ENCODE data around the gene CACNA1B. TPM values are rescaled to one million over a fixed set of nuclear protein-coding genes. Genes with fewer than 3 reads are reported as not detected.
A peak's percentile ranks its signal among the peaks of the same experiment; 100 is the strongest.

CACNA1B gene
- total and polyA plus RNA-seq, 2 of the 13 experiments (the other 11 are each of a cell fraction or from before 2014, with no cell fraction given) = under 0.01 to 0.04 TPM

- TF ChIP-seq, protein P1, sequence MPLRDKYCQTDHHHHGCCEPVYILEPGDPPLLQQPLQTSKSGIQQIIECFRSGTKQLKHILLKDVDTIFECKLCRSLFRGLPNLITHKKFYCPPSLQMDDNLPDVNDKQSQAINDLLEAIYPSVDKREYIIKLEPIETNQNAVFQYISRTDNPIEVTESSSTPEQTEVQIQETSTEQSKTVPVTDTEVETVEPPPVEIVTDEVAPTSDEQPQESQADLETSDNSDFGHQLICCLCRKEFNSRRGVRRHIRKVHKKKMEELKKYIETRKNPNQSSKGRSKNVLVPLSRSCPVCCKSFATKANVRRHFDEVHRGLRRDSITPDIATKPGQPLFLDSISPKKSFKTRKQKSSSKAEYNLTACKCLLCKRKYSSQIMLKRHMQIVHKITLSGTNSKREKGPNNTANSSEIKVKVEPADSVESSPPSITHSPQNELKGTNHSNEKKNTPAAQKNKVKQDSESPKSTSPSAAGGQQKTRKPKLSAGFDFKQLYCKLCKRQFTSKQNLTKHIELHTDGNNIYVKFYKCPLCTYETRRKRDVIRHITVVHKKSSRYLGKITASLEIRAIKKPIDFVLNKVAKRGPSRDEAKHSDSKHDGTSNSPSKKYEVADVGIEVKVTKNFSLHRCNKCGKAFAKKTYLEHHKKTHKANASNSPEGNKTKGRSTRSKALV (CRISPR knock-in tag; IDR thresholded peaks at IDR 0.05) = no peak
- TF ChIP-seq FOXK2 (IDR thresholded peaks at IDR 0.05) (no peak), HNF4A (CRISPR knock-in tag; IDR thresholded peaks at IDR 0.05) (peak; percentile 41; the same call in 1 of the 2 replicates), NR2F6 (IDR thresholded peaks at IDR 0.05) (peak; percentile 28; the same call in 1 of the 2 replicates), NR2F6 (CRISPR knock-in tag; IDR thresholded peaks at IDR 0.05) (no peak)
- TF ChIP-seq, protein P2, sequence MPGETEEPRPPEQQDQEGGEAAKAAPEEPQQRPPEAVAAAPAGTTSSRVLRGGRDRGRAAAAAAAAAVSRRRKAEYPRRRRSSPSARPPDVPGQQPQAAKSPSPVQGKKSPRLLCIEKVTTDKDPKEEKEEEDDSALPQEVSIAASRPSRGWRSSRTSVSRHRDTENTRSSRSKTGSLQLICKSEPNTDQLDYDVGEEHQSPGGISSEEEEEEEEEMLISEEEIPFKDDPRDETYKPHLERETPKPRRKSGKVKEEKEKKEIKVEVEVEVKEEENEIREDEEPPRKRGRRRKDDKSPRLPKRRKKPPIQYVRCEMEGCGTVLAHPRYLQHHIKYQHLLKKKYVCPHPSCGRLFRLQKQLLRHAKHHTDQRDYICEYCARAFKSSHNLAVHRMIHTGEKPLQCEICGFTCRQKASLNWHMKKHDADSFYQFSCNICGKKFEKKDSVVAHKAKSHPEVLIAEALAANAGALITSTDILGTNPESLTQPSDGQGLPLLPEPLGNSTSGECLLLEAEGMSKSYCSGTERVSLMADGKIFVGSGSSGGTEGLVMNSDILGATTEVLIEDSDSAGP (CRISPR knock-in tag; IDR thresholded peaks at IDR 0.05; ENCODE audit: borderline replicate concordance) = 0 out of 2 replicates have a peak, but pooled peaks have one; percentile 31
- TF ChIP-seq, protein P3, sequence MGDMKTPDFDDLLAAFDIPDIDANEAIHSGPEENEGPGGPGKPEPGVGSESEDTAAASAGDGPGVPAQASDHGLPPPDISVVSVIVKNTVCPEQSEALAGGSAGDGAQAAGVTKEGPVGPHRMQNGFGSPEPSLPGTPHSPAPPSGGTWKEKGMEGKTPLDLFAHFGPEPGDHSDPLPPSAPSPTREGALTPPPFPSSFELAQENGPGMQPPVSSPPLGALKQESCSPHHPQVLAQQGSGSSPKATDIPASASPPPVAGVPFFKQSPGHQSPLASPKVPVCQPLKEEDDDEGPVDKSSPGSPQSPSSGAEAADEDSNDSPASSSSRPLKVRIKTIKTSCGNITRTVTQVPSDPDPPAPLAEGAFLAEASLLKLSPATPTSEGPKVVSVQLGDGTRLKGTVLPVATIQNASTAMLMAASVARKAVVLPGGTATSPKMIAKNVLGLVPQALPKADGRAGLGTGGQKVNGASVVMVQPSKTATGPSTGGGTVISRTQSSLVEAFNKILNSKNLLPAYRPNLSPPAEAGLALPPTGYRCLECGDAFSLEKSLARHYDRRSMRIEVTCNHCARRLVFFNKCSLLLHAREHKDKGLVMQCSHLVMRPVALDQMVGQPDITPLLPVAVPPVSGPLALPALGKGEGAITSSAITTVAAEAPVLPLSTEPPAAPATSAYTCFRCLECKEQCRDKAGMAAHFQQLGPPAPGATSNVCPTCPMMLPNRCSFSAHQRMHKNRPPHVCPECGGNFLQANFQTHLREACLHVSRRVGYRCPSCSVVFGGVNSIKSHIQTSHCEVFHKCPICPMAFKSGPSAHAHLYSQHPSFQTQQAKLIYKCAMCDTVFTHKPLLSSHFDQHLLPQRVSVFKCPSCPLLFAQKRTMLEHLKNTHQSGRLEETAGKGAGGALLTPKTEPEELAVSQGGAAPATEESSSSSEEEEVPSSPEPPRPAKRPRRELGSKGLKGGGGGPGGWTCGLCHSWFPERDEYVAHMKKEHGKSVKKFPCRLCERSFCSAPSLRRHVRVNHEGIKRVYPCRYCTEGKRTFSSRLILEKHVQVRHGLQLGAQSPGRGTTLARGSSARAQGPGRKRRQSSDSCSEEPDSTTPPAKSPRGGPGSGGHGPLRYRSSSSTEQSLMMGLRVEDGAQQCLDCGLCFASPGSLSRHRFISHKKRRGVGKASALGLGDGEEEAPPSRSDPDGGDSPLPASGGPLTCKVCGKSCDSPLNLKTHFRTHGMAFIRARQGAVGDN (CRISPR knock-in tag; IDR thresholded peaks at IDR 0.05) = peak; percentile 23; the same call in 1 of the 2 replicates
- ChIA-PET POLR2A (no interaction called here), CTCF (ENCODE audit: low intra/inter-chr PET ratio, low total read pairs) (no interaction called here)
- peaks cover 0 to 9% of the 10 kb centered on the region in 2 experiments; a peak in 1 of 5 replicates for H3K27me3 ChIP-seq (ENCODE audit: control insufficient read depth in 1 of 2, insufficient read depth in 2 of 2, low read length in 2 of 2)
- no peaks in the 10 kb centered on the region for H3K79me2 ChIP-seq (ENCODE audit: insufficient read depth, low read length)
- no peaks in the 10 kb centered on the region for H3K9me3 ChIP-seq (ENCODE audit: low read length)
- no peak for FAIRE-seq
- no peak overlapping the region for H3K4me2 ChIP-seq (ENCODE audit: low read depth, low read length)
- H3K9ac ChIP-seq (ENCODE audit: insufficient read depth, low read depth, low read length) = no peak overlapping the region
- no peaks in the 10 kb centered on the region for H3K36me3 ChIP-seq (replicated peaks in 1 of 2; ENCODE audit: control insufficient read depth in 1 of 2, insufficient read depth in 2 of 2, low read length in 2 of 2)
- no TSS peak for BruUV-seq (replicated peaks)
- in situ Hi-C loops (cut with HindIII; ENCODE audit: extremely low pct_ligation_motif_present, low pct_unique_long_range_greater_than_20kb) (no loop called here), intact Hi-C loops (cut with micrococcal nuclease; ENCODE audit: unreplicated experiment) (no loop called here)
- no peak overlapping the region for H3K27ac ChIP-seq (ENCODE audit: extremely low read length, insufficient read depth, low read length)
- no peak overlapping the region for H3K4me3 ChIP-seq (replicated peaks in 1 of 3; ENCODE audit: insufficient read depth in 1 of 3, low read depth in 2 of 3, low read length in 3 of 3)
- H4K20me1 ChIP-seq (ENCODE audit: insufficient read depth, low read length) = no peaks in the 10 kb centered on the region
- DNase-seq (ENCODE audit: low spot score) = no peak
- no peaks in the 10 kb centered on the region for H3K4me1 ChIP-seq (ENCODE audit: insufficient read depth, low read length)
- no peak overlapping the region for H2AFZ ChIP-seq (ENCODE audit: low read length)
- WGBS (ENCODE audit: low lambda C conversion rate) = 27% methylated on average over 5 of the region's 7 CpGs
- ATAC-seq = peak; percentile 40; the same call in 2 of the 3 replicates
These were observed 107.1 kb downstream of the CACNA1B start for GRCh38 chr9:137984520-137985257.

Data from HepG2 (cell line).